ENCODE results near the gene CSDE1.
"Not testable (repeated sequence)": the region's sequence is repeated elsewhere in the genome, so short reads cannot be mapped to it uniquely, and the experiment has no call there.

The CSDE1 gene

GRCh38 chr1:114794038-114794437 is 36.3 kb upstream of the CSDE1 start:
- no peaks in the 10 kb centered on the region for H3K4me1 ChIP-seq (ENCODE audit: insufficient read depth, low read length)
- no peaks in the 10 kb centered on the region for H3K9me3 ChIP-seq (ENCODE audit: insufficient read depth, low read length, severe bottlenecking)
- no peak for TF ChIP-seq CTCF (IDR thresholded peaks at IDR 0.05; ENCODE audit: borderline replicate concordance, extremely low read depth, low read length, poor library complexity, severe bottlenecking)
- TF ChIP-seq EZH2 (IDR thresholded peaks at IDR 0.05; ENCODE audit: borderline replicate concordance, low read depth, low read length, severe bottlenecking): no peak
- no peak for ATAC-seq (ENCODE audit: insufficient read depth, low read depth)
- no peak overlapping the region for H3K4me2 ChIP-seq (ENCODE audit: insufficient read depth, low read length)
- no peak overlapping the region for H3K4me3 ChIP-seq (ENCODE audit: low read depth in 1 of 2, low read length in 2 of 2)
- H4K20me1 ChIP-seq (ENCODE audit: insufficient read depth, low read length): no peaks in the 10 kb centered on the region
- H3K27me3 ChIP-seq (ENCODE audit: insufficient read depth, low read length, poor library complexity): peaks cover 14% of the 10 kb centered on the region
- H2AFZ ChIP-seq (ENCODE audit: low read depth, low read length): no peak overlapping the region
- no peak for DNase-seq
- no peak overlapping the region for H3K27ac ChIP-seq (ENCODE audit: low read length)
- H3K79me2 ChIP-seq (ENCODE audit: insufficient read depth, low read length): no peaks in the 10 kb centered on the region
- no peaks in the 10 kb centered on the region for H3K36me3 ChIP-seq (ENCODE audit: insufficient read depth, low read length)
- H3K9ac ChIP-seq (ENCODE audit: low read depth, low read length): no peak overlapping the region

GRCh38 chr1:114790581-114790980 is 32.8 kb upstream of the CSDE1 start:
- not testable (repeated sequence) for H3K79me2 ChIP-seq (ENCODE audit: insufficient read depth, low read length); H3K4me2 ChIP-seq (ENCODE audit: insufficient read depth, low read length); H3K27me3 ChIP-seq (ENCODE audit: insufficient read depth, low read length, poor library complexity); H3K9ac ChIP-seq (ENCODE audit: low read depth, low read length); ATAC-seq (ENCODE audit: insufficient read depth, low read depth); H3K4me3 ChIP-seq (ENCODE audit: low read depth in 1 of 2, low read length in 2 of 2); H2AFZ ChIP-seq (ENCODE audit: low read depth, low read length); H3K9me3 ChIP-seq (ENCODE audit: insufficient read depth, low read length, severe bottlenecking); DNase-seq; H3K4me1 ChIP-seq (ENCODE audit: insufficient read depth, low read length); H3K27ac ChIP-seq (ENCODE audit: low read length); H4K20me1 ChIP-seq (ENCODE audit: insufficient read depth, low read length); H3K36me3 ChIP-seq (ENCODE audit: insufficient read depth, low read length)

GRCh38 chr1:114786440-114786839 is 28.7 kb upstream of the CSDE1 start:
- H3K27ac ChIP-seq (ENCODE audit: low read length); H3K4me2 ChIP-seq (ENCODE audit: insufficient read depth, low read length); ATAC-seq (ENCODE audit: insufficient read depth, low read depth); H3K4me3 ChIP-seq (ENCODE audit: low read depth in 1 of 2, low read length in 2 of 2); H3K9ac ChIP-seq (ENCODE audit: low read depth, low read length); H2AFZ ChIP-seq (ENCODE audit: low read depth, low read length); DNase-seq; H3K4me1 ChIP-seq (ENCODE audit: insufficient read depth, low read length); H3K36me3 ChIP-seq (ENCODE audit: insufficient read depth, low read length); H3K27me3 ChIP-seq (ENCODE audit: insufficient read depth, low read length, poor library complexity); H4K20me1 ChIP-seq (ENCODE audit: insufficient read depth, low read length); H3K9me3 ChIP-seq (ENCODE audit: insufficient read depth, low read length, severe bottlenecking); H3K79me2 ChIP-seq (ENCODE audit: insufficient read depth, low read length): not testable (repeated sequence)

GRCh38 chr1:114782476-114782875 is 24.7 kb upstream of the CSDE1 start:
- Histone ChIP-seq H2AFZ (ENCODE audit: low read depth, low read length) (no peak overlapping the region), H3K4me1 (ENCODE audit: insufficient read depth, low read length) (peaks cover 26% of the 10 kb centered on the region), H3K27me3 (ENCODE audit: insufficient read depth, low read length, poor library complexity) (peaks cover 5% of the 10 kb centered on the region), H3K9ac (ENCODE audit: low read depth, low read length) (no peak overlapping the region), H3K27ac (ENCODE audit: low read length) (no peak overlapping the region), H4K20me1 (ENCODE audit: insufficient read depth, low read length) (no peaks in the 10 kb centered on the region), H3K79me2 (ENCODE audit: insufficient read depth, low read length) (peaks cover 28% of the 10 kb centered on the region), H3K4me2 (ENCODE audit: insufficient read depth, low read length) (no peak overlapping the region), H3K9me3 (ENCODE audit: insufficient read depth, low read length, severe bottlenecking) (no peaks in the 10 kb centered on the region), H3K36me3 (ENCODE audit: insufficient read depth, low read length) (peaks cover 16% of the 10 kb centered on the region), H3K4me3 (ENCODE audit: low read depth in 1 of 2, low read length in 2 of 2) (no peak overlapping the region)
- ATAC-seq (ENCODE audit: insufficient read depth, low read depth): no peak
- DNase-seq: no peak
- TF ChIP-seq EZH2 (IDR thresholded peaks at IDR 0.05; ENCODE audit: borderline replicate concordance, low read depth, low read length, severe bottlenecking) (no peak), CTCF (IDR thresholded peaks at IDR 0.05; ENCODE audit: borderline replicate concordance, extremely low read depth, low read length, poor library complexity, severe bottlenecking) (no peak)

Measured in DND-41 (cell line).